ENCODE results near the gene SLC9C2.

- TF ChIP-seq EP300 (IDR thresholded peaks at IDR 0.05; ENCODE audit: low read depth) (no peak), CTCF (IDR thresholded peaks at IDR 0.05) (no peak)
Observed at GRCh38 chr1:173616859-173617258, 14.0 kb upstream of the SLC9C2 start.
